ENCODE results near the gene DPY19L1. TPM values are rescaled to one million over a fixed set of nuclear protein-coding genes. Genes with fewer than 3 reads are reported as not detected.
"Not testable (repeated sequence)": the region's sequence is repeated elsewhere in the genome, so short reads cannot be mapped to it uniquely, and the experiment has no call there.

Gene DPY19L1
- total RNA-seq, 1 donor from 2014 or later: 47.7 TPM

GRCh38 chr7:34991938-34992840, 45.1 kb downstream of the DPY19L1 start:
- DNase-seq (ENCODE audit: low read depth): no peak

DNA sequence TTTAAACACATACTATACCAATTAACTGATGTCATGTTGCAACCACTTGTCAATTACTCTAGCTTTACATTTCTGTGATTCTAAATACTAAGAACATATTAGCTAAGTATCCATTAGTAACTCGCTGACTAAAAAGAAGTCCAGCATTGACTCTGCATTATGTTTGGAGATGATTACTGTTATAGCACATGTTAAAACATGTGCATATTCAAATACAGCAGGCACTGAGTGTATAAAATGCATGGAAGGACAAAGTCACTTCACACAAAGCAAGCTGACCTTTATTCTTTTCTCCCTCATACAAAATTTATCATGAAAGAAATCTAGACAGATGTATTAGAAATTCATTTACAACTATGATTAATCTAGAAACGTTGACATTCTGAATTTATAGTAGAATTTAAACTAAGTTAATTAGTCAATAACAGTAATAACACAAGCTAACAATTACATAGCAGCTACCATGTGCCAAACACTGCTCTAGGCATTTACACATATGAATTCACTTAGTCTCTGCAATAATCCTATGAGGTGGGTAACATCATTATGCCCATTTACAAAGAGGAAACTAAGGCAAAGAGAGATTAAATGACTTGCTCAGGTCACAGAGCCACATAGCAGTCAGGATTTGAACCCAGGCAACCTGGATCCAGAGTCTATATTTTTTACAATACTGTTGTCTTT, 48.7 kb downstream of the DPY19L1 start:
- DNase-seq (ENCODE audit: low read depth): not testable (repeated sequence)

GRCh38 chr7:34985155-34985554, 52.1 kb downstream of the DPY19L1 start:
- not testable (repeated sequence) for DNase-seq (ENCODE audit: low read depth)

DNA sequence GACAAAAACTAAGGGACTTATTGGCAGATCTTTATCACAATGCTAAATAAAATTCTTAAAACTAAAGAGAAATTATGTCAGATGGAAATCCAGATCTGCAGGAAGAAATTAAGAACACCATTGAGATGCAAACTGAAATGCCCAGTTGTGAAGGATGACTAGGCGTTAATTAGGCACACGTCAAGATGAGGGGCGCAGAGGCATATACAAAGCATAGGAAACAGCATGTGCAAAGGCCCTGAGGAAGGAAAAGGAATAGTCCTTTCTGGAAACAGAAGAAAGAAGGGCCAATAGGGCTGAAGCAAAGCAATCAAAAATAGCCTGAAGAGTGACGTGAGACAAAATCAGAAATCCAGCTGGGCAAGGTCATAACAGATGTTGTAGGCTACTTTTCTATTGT, 53.1 kb downstream of the DPY19L1 start:
- not testable (repeated sequence) for DNase-seq (ENCODE audit: low read depth)

DNA sequence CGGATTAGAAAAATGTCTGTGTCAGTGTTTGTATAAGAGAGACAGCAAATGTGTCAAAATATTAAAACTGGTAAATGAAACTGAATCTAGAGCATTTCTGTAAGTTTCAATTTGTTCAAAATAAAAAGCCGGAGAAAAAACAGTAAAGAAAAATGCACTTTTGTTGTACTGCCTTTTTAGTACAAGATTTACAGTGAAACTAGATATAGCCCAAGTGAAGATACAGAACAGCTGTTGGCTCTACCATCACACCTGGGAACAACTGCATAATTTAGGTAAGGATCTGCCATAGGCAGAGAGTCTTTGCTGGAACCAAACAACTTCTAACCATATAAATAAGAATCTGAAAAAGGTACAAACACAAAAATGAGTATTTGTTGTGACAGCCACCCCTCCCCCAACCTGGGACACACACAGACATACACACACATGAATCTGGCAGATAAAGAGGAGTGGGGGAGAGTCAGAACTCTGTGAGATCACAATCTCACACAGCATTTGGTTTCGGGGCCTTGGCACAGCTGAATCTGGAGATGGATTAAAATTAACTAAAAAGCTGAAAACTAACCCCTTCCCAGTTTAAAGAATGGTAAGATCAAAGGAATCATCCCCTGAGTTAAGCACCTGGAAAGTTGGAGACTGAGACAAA, 54.8 kb downstream of the DPY19L1 start:
- DNase-seq (ENCODE audit: low read depth): no peak

- DNase-seq (ENCODE audit: low read depth): not testable (repeated sequence)
Measured at GRCh38 chr7:34979124-34979523, 58.2 kb downstream of the DPY19L1 start.

- no peak for DNase-seq (ENCODE audit: low read depth)
Measured at GRCh38 chr7:34973400-34973760, 63.9 kb downstream of the DPY19L1 start.

DNA sequence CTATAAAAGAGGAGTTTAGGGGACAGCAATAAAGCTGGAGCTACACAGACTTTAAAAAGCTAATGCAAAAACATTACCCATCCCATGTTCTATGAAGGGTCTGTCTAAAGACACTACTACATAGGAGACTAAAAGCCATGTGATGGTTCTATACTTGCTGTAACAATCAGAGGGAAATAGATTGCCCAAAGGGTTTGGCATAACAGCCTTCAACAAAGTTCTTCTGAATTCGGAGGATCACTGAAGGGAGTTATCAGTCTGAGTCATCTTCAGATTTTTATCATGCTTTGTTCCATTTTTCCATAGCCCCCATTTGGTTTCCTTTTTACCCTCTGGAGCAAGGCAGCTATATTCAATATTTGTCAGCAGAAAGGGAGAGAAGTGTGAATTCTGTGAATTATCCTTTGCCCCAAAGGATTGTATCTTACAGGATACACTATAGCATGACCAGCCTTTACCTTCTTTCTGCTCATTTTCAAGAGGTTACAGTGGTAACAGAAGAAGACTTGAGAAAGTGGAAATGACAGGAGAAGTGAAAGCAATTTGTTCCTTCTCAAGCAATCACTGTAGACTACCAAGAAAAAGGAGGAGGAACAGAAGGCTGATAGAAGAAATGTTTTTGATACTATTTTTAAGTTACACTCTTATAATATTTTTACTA, 64.4 kb downstream of the DPY19L1 start:
- not testable (repeated sequence) for DNase-seq (ENCODE audit: low read depth)

DNA sequence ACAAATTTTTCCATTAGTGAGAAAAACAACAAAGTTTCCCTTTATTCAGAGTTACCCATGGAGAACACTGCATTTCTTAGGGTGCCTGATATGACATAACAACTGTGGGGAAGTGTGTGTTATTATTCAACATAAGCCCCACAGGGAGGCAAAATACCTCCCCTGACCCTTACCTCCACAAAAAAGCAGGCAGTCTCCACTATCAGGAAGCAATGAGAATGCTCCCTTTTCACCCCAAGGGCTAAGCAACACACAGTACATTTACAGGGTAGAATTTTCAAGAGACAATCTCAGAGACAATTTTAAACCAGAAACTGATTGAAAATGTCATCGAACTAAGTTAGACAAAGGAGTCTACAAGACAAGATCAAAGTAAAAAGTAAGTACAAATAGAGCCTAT, 69.5 kb downstream of the DPY19L1 start:
- DNase-seq (ENCODE audit: low read depth): not testable (repeated sequence)

DNA sequence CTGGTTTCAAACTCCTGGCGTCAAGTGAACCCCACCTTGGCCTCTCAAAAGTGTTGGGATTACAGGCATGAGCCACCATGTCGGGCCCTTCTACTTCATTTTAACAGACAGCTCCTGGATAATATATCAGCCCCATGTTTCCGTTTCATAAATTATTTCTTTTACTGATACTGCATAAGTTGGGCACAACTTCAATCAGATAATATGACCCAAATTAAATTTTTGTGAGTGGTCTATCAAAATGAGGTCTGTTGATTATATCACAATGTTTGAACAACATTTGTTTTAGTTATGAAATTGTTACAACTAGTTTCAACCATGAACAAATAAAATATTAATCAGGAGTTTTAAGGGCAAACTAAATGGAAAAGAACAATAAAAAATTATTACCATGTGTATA, 70.8 kb downstream of the DPY19L1 start:
- DNase-seq (ENCODE audit: low read depth): not testable (repeated sequence)

DNA sequence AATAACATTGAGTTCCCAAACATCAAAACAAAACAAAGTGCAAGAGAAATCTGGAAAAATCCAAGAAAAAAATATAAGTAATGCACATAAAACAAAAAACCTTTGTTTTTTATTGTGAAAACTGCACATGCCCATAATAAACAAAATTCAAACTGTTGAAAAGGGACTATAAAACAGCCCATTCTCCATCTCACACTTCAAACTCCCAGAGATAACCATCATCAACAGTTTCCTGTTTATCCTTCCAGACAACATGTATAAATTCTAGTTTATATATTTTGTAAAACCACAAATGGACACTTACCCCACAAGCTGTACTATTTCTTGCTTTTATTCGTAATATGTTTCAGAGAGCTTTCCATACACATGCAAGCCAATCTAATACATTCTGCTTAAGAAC, 79.3 kb downstream of the DPY19L1 start:
- no peak for DNase-seq (ENCODE audit: low read depth)

DNA sequence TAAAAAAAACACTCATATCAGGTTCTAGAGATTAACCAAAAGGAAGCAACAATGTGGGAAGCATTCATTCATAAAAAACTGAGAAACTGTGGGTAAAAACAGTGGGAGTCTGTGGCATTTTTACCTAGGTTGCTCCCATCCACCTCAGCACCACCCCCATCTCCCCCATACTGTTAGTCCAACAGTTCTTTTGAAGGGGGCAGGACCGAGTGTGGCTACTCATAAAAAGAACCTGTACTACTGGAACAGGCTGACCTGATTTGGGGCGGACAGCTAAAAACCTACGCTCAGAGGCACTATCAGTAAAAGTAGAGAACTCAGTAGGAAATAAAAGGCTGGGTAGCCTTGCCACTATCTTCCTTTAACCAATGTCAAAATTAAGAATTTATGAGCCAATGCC, 84.5 kb downstream of the DPY19L1 start:
- no peak for DNase-seq (ENCODE audit: low read depth)

DNA sequence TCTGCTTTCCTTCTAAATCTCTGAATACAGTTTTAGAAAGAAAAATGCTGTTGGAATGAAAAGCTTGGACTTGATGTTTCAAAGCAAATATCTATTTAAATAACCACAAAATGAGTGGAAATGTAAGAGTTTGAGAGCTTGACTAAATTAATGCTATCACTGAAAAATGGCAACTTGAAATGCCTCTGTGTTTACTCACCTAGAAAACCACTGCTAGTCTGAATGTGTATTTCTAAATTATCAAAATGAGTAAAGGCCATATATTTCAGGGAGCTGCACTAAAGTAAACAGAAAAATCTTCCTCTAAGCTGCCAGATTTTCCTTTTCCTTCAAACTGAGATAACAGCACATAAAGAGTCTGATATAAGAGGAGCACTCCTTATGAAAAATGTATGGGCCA, 87.9 kb downstream of the DPY19L1 start:
- DNase-seq (ENCODE audit: low read depth): no peak

DNA sequence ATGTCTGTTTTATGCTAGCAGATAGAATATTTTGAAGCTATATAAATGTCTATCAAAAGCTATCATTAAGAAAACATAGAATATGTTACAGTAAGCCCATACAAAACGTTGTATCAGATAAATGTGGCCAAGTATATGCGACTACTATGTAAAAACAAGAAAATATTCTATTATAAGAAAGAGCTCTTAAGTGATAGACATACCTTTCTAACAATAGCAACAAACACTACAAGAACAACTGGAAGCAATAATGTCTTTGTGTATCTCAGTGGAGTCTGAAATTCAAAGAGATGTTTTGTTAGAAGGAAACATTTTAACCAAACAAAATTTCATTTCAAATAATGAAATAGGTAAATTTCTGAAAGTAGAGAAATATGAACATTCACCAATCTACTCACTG, 89.9 kb downstream of the DPY19L1 start:
- not testable (repeated sequence) for DNase-seq (ENCODE audit: low read depth)

GRCh38 chr7:34946486-34946885, 90.8 kb downstream of the DPY19L1 start:
- no peak for DNase-seq (ENCODE audit: low read depth)

- not testable (repeated sequence) for DNase-seq (ENCODE audit: low read depth)
Measured at GRCh38 chr7:34945894-34946477, 91.3 kb downstream of the DPY19L1 start.

DNA sequence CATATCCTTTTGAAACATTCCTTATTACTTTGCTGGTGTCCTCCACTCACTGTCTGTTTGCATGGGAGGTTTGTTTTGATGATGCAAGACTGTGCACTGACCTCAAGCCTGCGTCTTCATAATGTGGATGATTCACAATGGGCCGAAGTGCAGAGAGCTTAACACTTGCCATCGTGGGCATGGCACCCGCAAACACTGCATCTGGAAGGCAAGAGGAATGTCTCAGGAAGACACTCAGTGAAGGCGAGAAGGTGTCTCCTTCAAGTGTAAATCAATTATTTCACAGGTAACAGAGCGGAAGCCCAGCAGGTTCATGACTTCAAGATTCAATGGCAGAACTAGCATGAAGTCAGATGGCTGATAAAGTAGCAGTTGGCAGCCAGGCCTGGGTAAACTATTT, 98.1 kb downstream of the DPY19L1 start:
- peak; percentile 55 for DNase-seq (ENCODE audit: low read depth)

DNA sequence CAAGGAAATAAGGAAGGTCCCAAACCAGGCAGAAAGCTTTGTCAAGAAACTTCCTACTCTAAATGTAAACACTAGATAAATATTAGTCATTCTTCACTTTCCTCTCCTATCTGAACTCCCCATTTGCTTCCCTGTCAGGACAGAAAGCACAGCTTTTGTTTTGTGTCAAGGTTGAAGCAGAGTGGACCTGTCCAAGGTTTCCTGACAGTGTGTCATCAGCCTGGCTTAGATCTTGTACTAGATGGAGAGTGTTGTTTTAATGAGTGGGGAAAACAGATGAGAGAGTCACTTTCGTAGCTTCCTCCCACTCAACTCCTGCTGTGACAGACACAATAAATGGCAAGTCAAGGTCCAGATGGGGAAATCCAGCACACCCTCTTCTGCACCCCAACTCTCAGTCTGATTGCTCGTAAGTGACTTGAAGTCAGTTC, 101.5 kb downstream of the DPY19L1 start:
- DNase-seq (ENCODE audit: low read depth): not testable (repeated sequence)

DNA sequence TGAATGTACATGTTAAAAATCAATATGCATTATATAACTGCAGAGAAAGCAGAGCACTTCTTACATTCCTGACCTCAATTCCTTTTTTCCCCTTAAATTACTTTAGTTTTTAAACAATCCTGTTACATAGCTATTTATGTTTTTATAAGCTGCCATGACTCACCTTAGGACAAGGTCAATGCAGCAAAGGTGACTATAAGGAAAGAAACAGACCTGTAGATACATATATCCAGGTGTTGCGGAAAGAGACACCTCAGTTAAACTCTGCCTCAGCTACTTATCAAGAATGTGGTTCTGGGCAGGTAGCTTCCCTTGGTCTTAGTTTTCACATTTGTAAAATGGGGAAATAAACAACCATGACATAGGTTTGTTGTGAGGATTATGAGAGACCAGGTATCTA, 105.5 kb downstream of the DPY19L1 start:
- DNase-seq (ENCODE audit: low read depth): no peak

DNA sequence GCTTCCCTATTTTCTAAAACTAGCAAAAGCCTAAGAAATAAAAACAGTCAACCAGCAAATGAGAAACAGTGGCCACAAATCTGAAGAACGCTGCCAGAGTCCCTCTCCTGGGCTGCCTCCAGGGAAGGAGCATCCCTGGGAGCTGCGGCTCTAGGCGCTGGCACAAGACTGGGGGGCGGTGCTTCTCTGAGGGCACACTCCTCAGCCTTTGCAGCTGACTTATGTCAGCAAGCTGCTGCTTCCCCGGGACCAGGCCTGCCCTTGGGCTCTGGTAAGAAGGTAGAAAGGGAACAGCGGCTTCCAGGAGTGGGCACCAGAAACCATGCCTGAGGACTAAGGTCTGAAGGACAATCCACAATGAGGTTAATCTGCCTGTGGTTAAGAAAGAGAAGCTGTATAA, 107.5 kb downstream of the DPY19L1 start:
- DNase-seq (ENCODE audit: low read depth): peak; percentile 14

DNA sequence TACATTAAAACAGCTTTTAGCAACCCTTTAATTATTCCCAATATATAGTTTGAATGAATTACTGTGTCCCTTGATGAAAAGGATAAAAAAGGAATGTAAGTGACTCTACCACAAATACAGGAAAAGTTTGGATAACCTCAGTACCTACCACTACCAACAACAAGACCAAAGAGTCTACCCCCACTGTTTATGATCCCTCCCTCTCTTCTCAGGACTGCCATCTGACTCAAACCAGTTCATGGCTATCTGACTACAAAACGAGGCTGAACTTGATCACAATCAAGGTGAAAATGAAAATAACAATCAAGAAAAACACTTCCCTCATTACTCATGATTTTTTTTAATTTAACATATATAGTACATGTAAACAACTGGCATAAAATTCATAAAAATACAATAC, 108.7 kb downstream of the DPY19L1 start:
- DNase-seq (ENCODE audit: low read depth): no peak

Measured in myocyte (in vitro differentiated cells).